ENCODE results near the gene TMEM126B.
"Not testable (repeated sequence)": the region's sequence is repeated elsewhere in the genome, so short reads cannot be mapped to it uniquely, and the experiment has no call there.

Gene TMEM126B

GRCh38 chr11:85651118-85651517 lies 22.7 kb downstream of the TMEM126B start:
- no peak for DNase-seq

GRCh38 chr11:85652786-85653447 lies 24.5 kb downstream of the TMEM126B start:
- DNase-seq = no peak

- DNase-seq = not testable (repeated sequence)
Observed at GRCh38 chr11:85654343-85654742, 25.9 kb downstream of the TMEM126B start.

- no peak for DNase-seq
Observed at GRCh38 chr11:85656777-85657176, 28.4 kb downstream of the TMEM126B start.

- DNase-seq = no peak
Observed at GRCh38 chr11:85658180-85658579, 29.8 kb downstream of the TMEM126B start.

DNA sequence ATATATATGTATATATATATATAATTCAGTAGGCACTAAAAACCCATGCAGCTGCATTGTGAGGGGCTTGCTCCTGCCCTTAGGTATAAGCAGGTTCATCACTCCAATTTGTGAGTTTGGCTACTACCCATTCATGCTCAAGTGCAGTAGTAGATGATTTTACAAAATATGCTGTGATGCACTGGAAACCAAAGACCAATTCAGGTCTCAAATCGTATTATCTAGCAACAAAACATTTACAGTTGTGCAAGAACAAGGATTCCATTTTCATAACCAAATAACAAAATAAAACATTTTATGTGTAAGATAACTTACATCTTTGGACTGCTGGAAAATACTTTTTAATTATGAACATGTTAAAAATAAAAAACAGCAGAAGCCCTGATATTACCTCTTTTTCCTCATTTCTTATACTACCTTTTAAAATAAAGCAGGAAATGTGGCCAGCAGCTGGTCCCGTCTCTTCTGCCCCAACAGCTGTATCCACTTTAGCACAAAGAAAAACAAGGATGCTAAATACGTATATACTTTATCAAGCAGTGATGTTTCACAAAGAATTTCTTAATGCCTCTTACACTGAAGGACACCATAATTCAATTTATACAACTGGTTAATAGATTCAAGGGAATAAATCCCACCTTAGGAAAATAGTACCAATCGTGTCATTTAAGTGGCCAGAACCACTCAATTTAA lies 33.7 kb downstream of the TMEM126B start:
- no peak for DNase-seq

DNA sequence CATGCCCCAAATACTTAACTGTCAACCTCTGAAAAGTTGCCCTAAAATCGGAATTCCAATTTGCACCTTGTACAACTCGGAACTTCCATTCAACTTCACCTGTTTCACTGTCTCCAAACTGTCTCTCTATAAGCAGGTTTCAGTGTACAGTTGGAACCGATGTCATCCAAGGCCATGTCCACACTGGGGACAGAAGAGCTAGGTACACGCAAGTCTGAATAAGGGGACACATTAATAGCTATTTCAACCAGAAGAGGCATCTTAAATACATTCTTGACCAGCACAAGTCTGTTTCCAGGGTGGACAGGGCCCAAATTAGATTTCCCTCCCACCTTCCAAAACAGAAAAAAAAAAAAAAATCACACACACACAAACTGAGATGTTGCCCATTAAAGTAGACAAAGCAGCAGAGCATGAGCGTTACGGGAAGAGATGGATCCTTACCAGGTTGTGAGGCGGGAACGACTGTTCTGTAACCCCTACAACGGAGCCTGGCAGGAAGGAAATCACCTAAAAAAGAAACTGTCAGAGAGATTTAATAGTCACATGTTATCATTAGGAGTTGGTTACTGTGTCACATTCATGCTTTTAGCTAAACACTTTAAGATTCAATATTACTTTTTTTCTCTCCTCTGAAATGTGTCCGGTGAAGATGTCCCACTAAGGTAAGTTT lies 34.8 kb downstream of the TMEM126B start:
- no peak for DNase-seq

GRCh38 chr11:85663753-85664614 lies 35.6 kb downstream of the TMEM126B start:
- DNase-seq = peak; percentile 66

- DNase-seq = peak; percentile 96
Observed at GRCh38 chr11:85664615-85665481, 36.5 kb downstream of the TMEM126B start, which contains the start of gene CREBZF. TSS of gene CREBZF (minus strand) at chr11:85665129. CDS start at chr11:85664875, 254 bp downstream.

- DNase-seq = no peak
Observed at GRCh38 chr11:85665733-85666132, 37.3 kb downstream of the TMEM126B start.

GRCh38 chr11:85666687-85667086 lies 38.3 kb downstream of the TMEM126B start:
- no peak for DNase-seq

DNA sequence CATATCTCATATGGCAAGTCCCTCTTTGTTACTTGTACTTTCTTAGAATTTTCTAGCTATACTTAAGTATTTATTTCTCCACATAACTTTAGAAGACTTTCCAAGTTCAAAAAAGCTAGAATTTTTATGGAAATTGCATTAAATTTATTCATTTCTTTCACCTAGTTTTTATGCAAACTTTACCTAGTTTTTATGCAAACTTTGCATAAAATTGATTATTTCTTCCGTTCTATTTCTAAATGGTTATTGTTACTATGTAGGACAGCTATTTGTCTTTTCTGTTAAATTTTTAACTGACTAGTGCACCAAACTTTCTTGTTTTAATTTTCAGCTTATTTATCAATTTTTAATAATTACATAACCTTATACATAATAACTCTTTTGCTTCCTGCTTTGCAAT lies 39.8 kb downstream of the TMEM126B start:
- DNase-seq = no peak

- not testable (repeated sequence) for DNase-seq
Observed at GRCh38 chr11:85670949-85671663, 42.7 kb downstream of the TMEM126B start.

DNA sequence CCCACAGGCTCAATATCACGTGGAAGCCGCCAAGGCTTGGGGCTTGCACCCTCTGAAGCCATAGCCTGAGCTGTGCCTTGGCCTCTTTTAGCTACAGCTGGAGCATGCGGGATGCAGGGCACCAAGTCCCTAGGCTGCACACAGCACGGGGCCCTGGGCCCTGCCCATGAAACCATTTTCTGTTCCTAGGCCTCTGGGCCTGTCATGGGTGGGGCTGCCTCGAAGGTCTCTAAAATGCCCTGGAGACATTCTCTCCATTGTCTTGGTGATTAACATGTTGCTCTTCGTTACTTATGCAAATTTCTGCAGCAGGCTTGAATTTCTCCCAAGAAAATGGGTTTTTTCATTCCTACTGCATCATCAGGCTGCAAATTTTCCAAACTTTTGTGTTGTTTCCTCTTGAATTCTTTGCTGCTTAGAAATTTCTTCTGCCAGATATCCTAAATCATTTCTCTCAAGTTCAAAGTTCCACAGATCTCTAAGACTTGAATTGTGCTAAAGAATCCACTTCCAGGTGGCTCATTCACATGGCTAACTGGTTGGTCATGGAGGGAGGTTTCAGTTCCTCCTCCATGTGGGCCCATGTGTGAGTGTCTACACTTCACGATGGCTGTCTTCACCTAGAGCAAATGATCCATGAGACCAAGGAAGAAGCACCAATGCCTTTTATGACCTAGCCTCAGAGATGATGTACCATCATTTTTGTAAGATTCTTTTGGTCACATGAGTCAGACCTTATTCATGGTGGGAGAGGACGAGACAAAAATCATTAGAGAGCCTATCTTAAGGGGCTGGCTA lies 43.9 kb downstream of the TMEM126B start:
- no peak for DNase-seq

GRCh38 chr11:85673393-85673792 lies 45.0 kb downstream of the TMEM126B start:
- DNase-seq = no peak

DNA sequence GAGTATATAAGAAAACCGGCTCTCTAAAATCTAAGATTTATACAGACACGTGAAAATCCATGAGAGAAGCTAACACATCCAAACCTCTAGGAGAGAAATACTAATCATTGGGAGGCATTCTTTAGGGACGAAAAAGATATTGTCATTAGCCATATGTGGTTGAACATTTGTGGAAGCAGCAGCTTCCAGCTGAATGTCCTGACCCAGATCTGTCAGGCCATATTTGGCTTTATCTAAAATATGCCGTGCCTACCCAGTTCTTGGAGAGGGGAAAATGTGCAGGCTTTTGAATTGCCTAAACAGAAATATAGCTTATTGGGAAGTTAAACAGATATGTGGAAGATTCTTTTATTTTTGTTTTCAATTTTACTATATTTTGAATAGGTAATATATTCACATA lies 51.2 kb downstream of the TMEM126B start:
- no peak for DNase-seq

DNA sequence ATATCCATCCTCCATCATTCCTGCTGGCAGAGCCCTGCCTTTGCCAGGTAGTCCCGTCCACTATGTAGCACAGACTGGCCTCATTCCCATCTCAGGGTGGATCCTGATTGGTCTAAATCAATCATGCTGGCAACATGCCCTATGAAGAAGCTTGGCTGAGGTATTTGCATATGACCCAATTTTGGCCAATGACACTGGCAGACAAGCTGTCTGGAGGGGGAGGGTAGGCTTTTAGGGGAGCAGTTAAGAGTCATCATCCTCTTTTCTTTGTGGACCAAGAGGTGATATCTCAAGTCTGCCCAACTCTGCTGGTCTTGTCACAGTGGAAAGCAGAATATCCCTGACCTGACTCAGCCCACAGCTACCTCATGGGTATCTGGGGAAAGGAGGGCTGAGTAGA lies 52.5 kb downstream of the TMEM126B start:
- DNase-seq = no peak

GRCh38 chr11:85682330-85683305 lies 54.2 kb downstream of the TMEM126B start:
- peak; percentile 70 for DNase-seq

Measured in NCI-H1105 (cell line).